Esophagus (tissue), 2 donors: ENCODE results near the gene CS. TPM values are rescaled to one million over a fixed set of nuclear protein-coding genes. Genes with fewer than 3 reads are reported as not detected.

Source experiments
- H3K27ac ChIP-seq, 2 donors: one replicate each; pipeline ENCODE4 v1.5.1; 2013; ENCODE audit warnings: low read depth in 2 of 2, mild to moderate bottlenecking in 2 of 2, inconsistent platforms in 1 of 2, low read length in 1 of 2, moderate library complexity in 1 of 2
- H3K27me3 ChIP-seq, 2 donors: one replicate each; pipeline ENCODE4 v1.6.1; 2013; ENCODE audit warnings: low read length in 2 of 2, control low read depth in 1 of 2, mild to moderate bottlenecking in 1 of 2; ENCODE audit not compliant: insufficient read depth in 2 of 2, control insufficient read depth in 1 of 2
- H3K36me3 ChIP-seq, 2 donors: one replicate each; pipeline ENCODE4 v1.6.1; 2013; ENCODE audit warnings: low read length in 1 of 2; ENCODE audit not compliant: control insufficient read depth in 2 of 2, insufficient read depth in 2 of 2
- H3K4me1 ChIP-seq, 2 donors: one replicate each; pipeline ENCODE4 v1.6.1; 2013; ENCODE audit warnings: low read length in 1 of 2; ENCODE audit not compliant: control insufficient read depth in 2 of 2, insufficient read depth in 2 of 2
- H3K4me3 ChIP-seq, 2 donors: one replicate each; pipeline ENCODE4 v1.5.1; 2013; ENCODE audit warnings: low read length in 2 of 2, mild to moderate bottlenecking in 2 of 2, low read depth in 1 of 2, moderate library complexity in 1 of 2
- H3K9me3 ChIP-seq, 2 donors: one replicate each; pipeline ENCODE4 v1.6.1; 2013; ENCODE audit warnings: mild to moderate bottlenecking in 2 of 2, low read depth in 1 of 2, low read length in 1 of 2, moderate library complexity in 1 of 2; ENCODE audit not compliant: control insufficient read depth in 2 of 2, insufficient read depth in 1 of 2
- WGBS, 2 donors: extraction: QIAGEN DNeasy Blood & Tissue Kit; methylation state at CpG; one replicate each; pipeline ENCODE4 v1.1.7; 2013; 5-methylcytosine and 5-hydroxymethylcytosine counted together
- polyA plus RNA-seq, 2 donors: library from polyadenylated mRNA; stranded (reverse); fragments of 200-250 nt; gene quantifications; one replicate each; pipeline ENCODE4 v1.2.3, GENCODE V29; 2013
- donor health status: healthy with polysubstance abuse.
- donor health status: Bipolar disorder and iron deficiency.

Gene CS
- polyA plus RNA-seq, 2 donors, result 53.7 to 98.0 TPM

GRCh38 chr12:56241424-56242303 is 58.5 kb downstream of the CS start:
- Histone ChIP-seq H3K27ac (no peak overlapping the region), H3K36me3 (peaks cover 39 to 47% of the 10 kb centered on the region in 2 donors), H3K9me3 (no peaks in the 10 kb centered on the region), H3K4me1 (no peaks in the 10 kb centered on the region), H3K4me3 (no peak overlapping the region), H3K27me3 (no peaks in the 10 kb centered on the region)
- 82 to 87% methylated on average over 9 of the region's 9 CpGs for WGBS, 2 donors

GRCh38 chr12:56237552-56237951 is 62.6 kb downstream of the CS start:
- H3K36me3 ChIP-seq, result peaks cover 15 to 21% of the 10 kb centered on the region in 2 donors
- 74 to 78% methylated on average over 11 of the region's 11 CpGs for WGBS, 2 donors
- no peak overlapping the region for H3K4me3 ChIP-seq
- no peaks in the 10 kb centered on the region for H3K4me1 ChIP-seq
- H3K27ac ChIP-seq, result no peak overlapping the region
- no peaks in the 10 kb centered on the region for H3K9me3 ChIP-seq
- H3K27me3 ChIP-seq, result no peaks in the 10 kb centered on the region

- no peaks in the 10 kb centered on the region for H3K27me3 ChIP-seq
- H3K4me1 ChIP-seq, result no peaks in the 10 kb centered on the region
- WGBS, 2 donors, result 63 to 67% methylated on average over 5 of the region's 5 CpGs
- no peak overlapping the region for H3K4me3 ChIP-seq
- no peak overlapping the region for H3K27ac ChIP-seq
- no peaks in the 10 kb centered on the region for H3K9me3 ChIP-seq
- H3K36me3 ChIP-seq, result peaks cover 12 to 21% of the 10 kb centered on the region in 2 donors
These were observed 63.1 kb downstream of the CS start for GRCh38 chr12:56236985-56237384.

- H3K27me3 ChIP-seq, result no peaks in the 10 kb centered on the region
- H3K9me3 ChIP-seq, result no peaks in the 10 kb centered on the region
- H3K4me3 ChIP-seq, result no peak overlapping the region
- H3K4me1 ChIP-seq, result no peaks in the 10 kb centered on the region
- peaks cover 7 to 15% of the 10 kb centered on the region in 2 donors for H3K36me3 ChIP-seq
- H3K27ac ChIP-seq, result no peak overlapping the region
- WGBS, 2 donors, result 89 to 94% methylated on average over 6 of the region's 6 CpGs
These were observed 64.0 kb downstream of the CS start for GRCh38 chr12:56236091-56236490.

GRCh38 chr12:56234746-56235436 is 65.2 kb downstream of the CS start:
- H3K4me1 ChIP-seq, result no peaks in the 10 kb centered on the region
- H3K27me3 ChIP-seq, result no peaks in the 10 kb centered on the region
- H3K9me3 ChIP-seq, result no peaks in the 10 kb centered on the region
- no peak overlapping the region for H3K27ac ChIP-seq
- H3K4me3 ChIP-seq, result no peak overlapping the region
- 67 to 77% methylated on average over 16 of the region's 16 CpGs for WGBS, 2 donors
- H3K36me3 ChIP-seq, result peaks cover 7 to 10% of the 10 kb centered on the region in 2 donors

GRCh38 chr12:56231184-56231582 is 68.9 kb downstream of the CS start:
- H3K36me3 ChIP-seq, result peaks cover 0 to 4% of the 10 kb centered on the region in 2 donors
- no peak overlapping the region for H3K27ac ChIP-seq
- no peaks in the 10 kb centered on the region for H3K9me3 ChIP-seq
- no peak overlapping the region for H3K4me3 ChIP-seq
- 80 to 87% methylated on average over 11 of the region's 11 CpGs for WGBS, 2 donors
- H3K4me1 ChIP-seq, result no peaks in the 10 kb centered on the region
- H3K27me3 ChIP-seq, result no peaks in the 10 kb centered on the region

GRCh38 chr12:56230432-56231183 is 69.5 kb downstream of the CS start:
- no peak overlapping the region for H3K27ac ChIP-seq

GRCh38 chr12:56229916-56230431 is 70.2 kb downstream of the CS start, which contains the start of gene SLC39A5:
SLC39A5 (plus strand) TSS chr12:56230051; CDS start chr12:56231275, 1,224 bp downstream.
- Histone ChIP-seq H3K36me3 (peaks cover 0 to 5% of the 10 kb centered on the region in 2 donors), H3K4me1 (no peaks in the 10 kb centered on the region), H3K27me3 (no peaks in the 10 kb centered on the region), H3K9me3 (no peaks in the 10 kb centered on the region), H3K27ac (no peak within 1 kb of the TSS), H3K4me3 (no peak within 1 kb of the TSS)
- 59 to 77% methylated on average over 4 of the region's 4 CpGs for WGBS, 2 donors

More at GRCh38 chr12:56230432-56231183, 69.5 kb downstream of the CS start:
- H3K4me1 ChIP-seq, result no peaks in the 10 kb centered on the region
- 49 to 73% methylated on average over 8 of the region's 8 CpGs for WGBS, 2 donors
- H3K9me3 ChIP-seq, result no peaks in the 10 kb centered on the region
- peaks cover 0 to 5% of the 10 kb centered on the region in 2 donors for H3K36me3 ChIP-seq
- H3K27me3 ChIP-seq, result no peaks in the 10 kb centered on the region
- H3K4me3 ChIP-seq, result no peak overlapping the region

GRCh38 chr12:56229082-56229481 is 71.0 kb downstream of the CS start:
- Histone ChIP-seq H3K36me3 (peaks cover 0 to 5% of the 10 kb centered on the region in 2 donors), H3K27me3 (no peaks in the 10 kb centered on the region), H3K4me3 (no peak overlapping the region), H3K4me1 (peaks cover 0 to 3% of the 10 kb centered on the region in 2 donors), H3K27ac (no peak overlapping the region), H3K9me3 (no peaks in the 10 kb centered on the region)
- WGBS, 2 donors, result 88% methylated on average over 7 of the region's 7 CpGs
